IPS-18a (cell line): ENCODE measurements around the gene GSDMA.
A peak's percentile ranks its signal among the peaks of the same experiment; 100 is the strongest.

ENCODE experiments used
- H3K27ac ChIP-seq: one replicate; pipeline ENCODE4 v1.5.1; 2013; ENCODE audit warnings: low read length
- H3K27me3 ChIP-seq: one replicate; pipeline ENCODE4 v1.6.1; 2013; ENCODE audit warnings: mild to moderate bottlenecking, low read length; ENCODE audit not compliant: control insufficient read depth, insufficient read depth
- H3K36me3 ChIP-seq: one replicate; pipeline ENCODE4 v1.6.1; 2013; ENCODE audit warnings: low read depth, low read length; ENCODE audit not compliant: control insufficient read depth
- H3K4me1 ChIP-seq: one replicate; pipeline ENCODE4 v1.6.1; 2013; ENCODE audit warnings: low read depth, low read length; ENCODE audit not compliant: control insufficient read depth
- H3K4me3 ChIP-seq: one replicate; pipeline ENCODE4 v1.5.1; 2013; ENCODE audit warnings: low read length
- H3K9ac ChIP-seq: one replicate; pipeline ENCODE4 v1.6.1; 2013; ENCODE audit warnings: mild to moderate bottlenecking, low read length, moderate library complexity
- H3K9me3 ChIP-seq: one replicate; pipeline ENCODE4 v1.6.1; 2013; ENCODE audit warnings: low read depth, low read length; ENCODE audit not compliant: control insufficient read depth

The GSDMA gene

GRCh38 chr17:39950871-39951348 lies 11.9 kb upstream of the GSDMA start:
- Histone ChIP-seq H3K9ac (no peak overlapping the region), H3K4me1 (peaks cover 11% of the 10 kb centered on the region)

GRCh38 chr17:39951924-39952679 lies 10.7 kb upstream of the GSDMA start:
- Histone ChIP-seq H3K9ac (no peak overlapping the region), H3K27me3 (peaks cover 10% of the 10 kb centered on the region), H3K4me3 (peak overlapping the region; percentile 62), H3K4me1 (peaks cover 11% of the 10 kb centered on the region), H3K27ac (no peak overlapping the region), H3K9me3 (no peaks in the 10 kb centered on the region), H3K36me3 (no peaks in the 10 kb centered on the region)

More at GRCh38 chr17:39950871-39951348, 11.9 kb upstream of the GSDMA start:
- Histone ChIP-seq H3K9me3 (no peaks in the 10 kb centered on the region), H3K27ac (no peak overlapping the region), H3K4me3 (no peak overlapping the region), H3K36me3 (no peaks in the 10 kb centered on the region), H3K27me3 (peaks cover 10% of the 10 kb centered on the region)

DNA sequence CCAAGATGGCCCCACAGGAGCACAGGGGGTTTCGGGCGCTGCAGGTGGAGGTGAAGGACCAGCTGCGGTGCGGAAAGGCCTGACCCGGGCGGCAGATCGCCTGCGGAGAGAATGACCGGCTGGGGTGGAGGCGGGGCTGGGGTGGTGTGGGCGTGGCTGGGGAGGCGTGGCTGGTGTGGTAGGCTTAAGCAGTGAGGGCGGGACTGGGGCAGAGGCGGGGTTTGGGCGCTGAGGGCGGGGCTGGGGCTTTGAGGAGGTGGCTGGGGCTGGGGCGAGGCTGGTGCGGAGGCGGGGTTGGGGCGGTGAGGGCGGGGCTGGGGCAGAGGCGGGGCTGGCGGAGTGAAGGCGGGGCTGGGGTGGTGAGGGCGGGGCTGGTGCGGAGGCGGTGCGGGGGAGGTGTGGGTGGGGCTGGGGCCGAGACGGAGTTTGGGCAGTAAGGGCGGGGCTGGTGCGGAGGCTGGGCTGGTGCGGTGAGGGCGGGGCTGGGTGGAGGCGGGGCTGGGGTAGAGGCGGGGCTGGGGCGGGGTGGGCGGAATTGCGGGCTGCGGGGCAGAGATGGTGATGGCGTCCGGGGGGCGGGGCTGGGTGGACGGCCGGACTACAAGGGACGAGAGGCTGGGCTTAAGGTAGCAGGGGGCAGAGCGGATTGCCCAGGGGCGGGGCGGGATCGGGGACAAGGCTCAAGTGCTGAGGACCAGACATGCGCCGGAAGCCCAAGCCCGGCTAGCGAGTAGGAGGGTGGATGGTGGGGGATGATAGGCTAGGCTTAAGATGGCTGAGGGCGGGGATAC lies 9.9 kb upstream of the GSDMA start:
- H3K4me1 ChIP-seq = peaks cover 11% of the 10 kb centered on the region
- no peaks in the 10 kb centered on the region for H3K36me3 ChIP-seq
- H3K4me3 ChIP-seq = peak overlapping the region; percentile 62
- H3K27ac ChIP-seq = no peak overlapping the region
- no peak overlapping the region for H3K9ac ChIP-seq
- H3K27me3 ChIP-seq = peaks cover 10% of the 10 kb centered on the region
- no peaks in the 10 kb centered on the region for H3K9me3 ChIP-seq

DNA sequence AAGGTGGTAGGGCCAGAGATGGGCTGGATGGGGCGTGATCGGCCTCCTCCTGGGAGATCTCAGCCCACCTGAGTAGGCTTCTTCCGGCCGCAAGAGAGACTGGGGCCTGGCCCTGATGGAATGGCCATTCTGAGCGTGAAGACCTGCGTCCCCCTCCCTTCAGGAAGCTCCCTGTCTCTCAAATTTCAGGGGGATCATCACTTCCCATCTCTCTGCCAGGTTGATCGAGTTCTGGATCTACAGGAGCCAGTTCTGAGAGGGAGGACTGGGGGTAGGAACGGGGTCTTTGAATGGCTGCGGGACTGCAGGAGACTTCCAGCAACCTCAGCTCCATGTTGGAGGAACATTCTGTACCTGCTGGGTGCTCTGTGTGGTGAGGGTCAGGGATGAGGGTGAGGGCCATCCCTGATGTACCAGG lies 9.3 kb upstream of the GSDMA start:
- peak overlapping the region; percentile 56 for H3K4me3 ChIP-seq
- peak overlapping the region; percentile 48 for H3K9ac ChIP-seq
- peak overlapping the region; percentile 50 for H3K27ac ChIP-seq
- peaks cover 10% of the 10 kb centered on the region for H3K27me3 ChIP-seq
- H3K36me3 ChIP-seq = no peaks in the 10 kb centered on the region
- H3K4me1 ChIP-seq = peaks cover 11% of the 10 kb centered on the region
- H3K9me3 ChIP-seq = no peaks in the 10 kb centered on the region

GRCh38 chr17:39954876-39955275 lies 7.9 kb upstream of the GSDMA start:
- Histone ChIP-seq H3K27ac (no peak overlapping the region), H3K27me3 (peaks cover 10% of the 10 kb centered on the region), H3K4me3 (no peak overlapping the region), H3K4me1 (peaks cover 14% of the 10 kb centered on the region), H3K36me3 (no peaks in the 10 kb centered on the region), H3K9me3 (no peaks in the 10 kb centered on the region), H3K9ac (no peak overlapping the region)

- Histone ChIP-seq H3K4me3 (no peak overlapping the region), H3K27me3 (peaks cover 10% of the 10 kb centered on the region), H3K36me3 (no peaks in the 10 kb centered on the region), H3K9me3 (no peaks in the 10 kb centered on the region), H3K9ac (no peak overlapping the region), H3K27ac (no peak overlapping the region), H3K4me1 (peaks cover 14% of the 10 kb centered on the region)
Measured at GRCh38 chr17:39955726-39956225, 7.0 kb upstream of the GSDMA start.

GRCh38 chr17:39960524-39961041 lies 2.2 kb upstream of the GSDMA start:
- Histone ChIP-seq H3K9me3 (no peaks in the 10 kb centered on the region), H3K27me3 (no peaks in the 10 kb centered on the region), H3K4me1 (peaks cover 3% of the 10 kb centered on the region), H3K36me3 (no peaks in the 10 kb centered on the region), H3K9ac (no peak overlapping the region), H3K4me3 (no peak overlapping the region), H3K27ac (no peak overlapping the region)

DNA sequence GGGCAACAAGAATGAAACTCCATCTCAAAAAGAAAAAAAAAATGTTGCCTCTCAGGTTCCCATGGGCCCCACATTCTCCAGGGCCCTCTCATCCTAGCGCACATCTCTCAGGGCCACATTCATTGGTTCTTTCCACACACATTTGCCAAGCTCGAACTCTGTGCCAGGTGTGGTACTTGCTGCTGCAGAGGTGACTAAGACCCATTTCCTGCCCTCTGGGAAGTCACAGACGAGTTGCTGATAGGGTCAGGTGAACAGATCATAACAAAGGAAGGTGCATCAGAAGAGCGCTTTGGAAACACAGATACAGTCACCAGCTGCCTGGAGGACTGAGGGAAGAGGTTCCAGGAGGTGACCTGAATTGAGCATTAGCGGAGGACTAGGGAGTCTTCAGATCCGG lies 1.0 kb downstream of the GSDMA start:
- no peak overlapping the region for H3K4me3 ChIP-seq
- peaks cover 3% of the 10 kb centered on the region for H3K4me1 ChIP-seq
- H3K36me3 ChIP-seq = no peaks in the 10 kb centered on the region
- H3K27me3 ChIP-seq = no peaks in the 10 kb centered on the region
- H3K9ac ChIP-seq = no peak overlapping the region
- H3K9me3 ChIP-seq = no peaks in the 10 kb centered on the region
- no peak overlapping the region for H3K27ac ChIP-seq

GRCh38 chr17:39965017-39965699 lies 2.4 kb downstream of the GSDMA start:
- Histone ChIP-seq H3K9me3 (no peaks in the 10 kb centered on the region), H3K4me1 (no peaks in the 10 kb centered on the region), H3K4me3 (no peak overlapping the region), H3K9ac (no peak overlapping the region), H3K36me3 (no peaks in the 10 kb centered on the region), H3K27me3 (no peaks in the 10 kb centered on the region), H3K27ac (no peak overlapping the region)

DNA sequence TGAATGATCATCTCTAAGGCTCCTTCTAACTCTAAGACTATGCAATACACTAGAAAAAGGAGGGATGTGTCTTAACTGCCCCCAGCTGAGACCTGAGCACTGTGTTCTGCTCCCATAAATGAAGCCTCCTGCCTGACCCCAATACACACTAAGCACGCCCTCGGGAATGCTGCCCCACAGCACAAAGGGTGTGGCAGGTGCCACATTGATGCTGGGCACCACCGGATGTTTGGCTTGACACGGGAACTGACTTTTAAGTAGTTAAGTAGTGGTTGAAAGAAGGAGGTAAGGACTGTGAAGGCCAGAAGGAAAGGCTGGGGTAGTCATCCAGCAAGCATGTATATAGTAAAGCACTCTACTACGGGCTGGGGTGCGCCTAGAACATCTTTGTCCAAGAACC lies 4.0 kb downstream of the GSDMA start:
- H3K4me1 ChIP-seq = no peaks in the 10 kb centered on the region
- H3K4me3 ChIP-seq = no peak overlapping the region
- H3K9me3 ChIP-seq = no peaks in the 10 kb centered on the region
- H3K27ac ChIP-seq = no peak overlapping the region
- H3K9ac ChIP-seq = no peak overlapping the region
- H3K27me3 ChIP-seq = no peaks in the 10 kb centered on the region
- H3K36me3 ChIP-seq = no peaks in the 10 kb centered on the region

GRCh38 chr17:39968761-39969160 lies 6.0 kb downstream of the GSDMA start:
- no peak overlapping the region for H3K9ac ChIP-seq
- H3K27ac ChIP-seq = no peak overlapping the region
- H3K9me3 ChIP-seq = no peaks in the 10 kb centered on the region
- no peaks in the 10 kb centered on the region for H3K36me3 ChIP-seq
- no peaks in the 10 kb centered on the region for H3K4me1 ChIP-seq
- H3K4me3 ChIP-seq = no peak overlapping the region
- no peaks in the 10 kb centered on the region for H3K27me3 ChIP-seq
